ENCODE results near the gene RIN3.

GRCh38 chr14:92651758-92652406 is 138.3 kb downstream of the RIN3 start:
- no peak for TF ChIP-seq POLR2A (IDR thresholded peaks at IDR 0.05)
- TF ChIP-seq CTCF (IDR thresholded peaks at IDR 0.05): no peak
- no peak for TF ChIP-seq POLR2AphosphoS5 (IDR thresholded peaks at IDR 0.05)
